GM12891 (cell line): ENCODE measurements around the gene NANOG.
"Not testable (repeated sequence)": the region's sequence is repeated elsewhere in the genome, so short reads cannot be mapped to it uniquely, and the experiment has no call there.

Experiments used
- PAX5 ChIP-seq: IDR thresholded peaks from 2 replicates; pipeline ENCODE4 v1.6.1; 2011; ENCODE audit warnings: low read length, moderate library complexity, mild to moderate bottlenecking; ENCODE audit not compliant: insufficient read depth, severe bottlenecking
- POLR2A ChIP-seq: IDR thresholded peaks from 2 replicates; pipeline ENCODE4 v1.6.1; 2011; ENCODE audit warnings: low read depth, low read length, control low read depth
- POLR2AphosphoS5 ChIP-seq: IDR thresholded peaks from 2 replicates; pipeline ENCODE4 v1.6.1; 2011; ENCODE audit warnings: low read depth, low read length, control low read depth
- POU2F2 ChIP-seq: IDR thresholded peaks from 2 replicates; pipeline ENCODE4 v1.6.1; 2011; ENCODE audit warnings: low read depth, mild to moderate bottlenecking, control low read depth, low read length, moderate library complexity
- SPI1 ChIP-seq: IDR thresholded peaks from 2 replicates; pipeline ENCODE4 v1.6.1; 2011; ENCODE audit warnings: low read depth, low read length, control low read depth
- TAF1 ChIP-seq: IDR thresholded peaks from 2 replicates; pipeline ENCODE4 v1.6.1; 2011; ENCODE audit warnings: low read depth, low read length, control low read depth

DNA sequence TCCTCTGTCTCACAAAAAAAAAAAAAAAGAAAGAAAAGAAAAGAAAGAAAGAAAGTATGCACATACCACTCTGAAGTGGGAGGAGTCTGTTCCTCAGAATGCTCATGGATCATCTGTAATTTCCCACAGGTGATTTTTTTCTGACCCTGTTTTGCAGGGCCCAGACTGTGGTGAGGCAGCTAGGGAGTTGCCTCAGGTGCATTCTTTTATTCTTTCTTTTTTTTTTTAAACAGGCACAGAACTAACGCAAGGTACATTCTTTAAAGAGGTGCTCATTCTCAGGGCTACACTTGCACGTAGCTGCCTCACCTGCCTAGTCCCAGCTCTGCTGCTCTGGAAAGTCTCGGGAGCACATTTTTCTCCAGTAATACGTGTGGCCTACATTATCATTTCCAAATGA, 36.6 kb downstream of the NANOG start:
- not testable (repeated sequence) for TF ChIP-seq POLR2AphosphoS5, POLR2A, TAF1, SPI1, POU2F2, PAX5
